ENCODE results near the gene LPAR5. TPM values are rescaled to one million over a fixed set of nuclear protein-coding genes. Genes with fewer than 3 reads are reported as not detected.

LPAR5 gene
- polyA plus RNA-seq, 1 donor = 0.91 TPM

- no peak for DNase-seq
These were observed 3.5 kb upstream of the LPAR5 start for GRCh38 chr12:6639151-6639801.

GRCh38 chr12:6638305-6638704 is 2.5 kb upstream of the LPAR5 start:
- no peak for DNase-seq

- no peak for DNase-seq
These were observed 344 bp downstream of the LPAR5 start for GRCh38 chr12:6635375-6635855.

- DNase-seq = no peak
These were observed 3.5 kb downstream of the LPAR5 start for GRCh38 chr12:6632026-6632983.

GRCh38 chr12:6631549-6631961 is 4.2 kb downstream of the LPAR5 start:
- no peak for DNase-seq

GRCh38 chr12:6630736-6631135 is 5.0 kb downstream of the LPAR5 start:
- DNase-seq = no peak

- no peak for DNase-seq
These were observed 8.1 kb downstream of the LPAR5 start for GRCh38 chr12:6627616-6628015.

GRCh38 chr12:6626654-6627283 is 9.0 kb downstream of the LPAR5 start:
- no peak for DNase-seq

GRCh38 chr12:6620885-6621274 is 14.9 kb downstream of the LPAR5 start:
- DNase-seq = no peak

- peak; percentile 73 for DNase-seq
These were observed 15.4 kb downstream of the LPAR5 start for GRCh38 chr12:6620137-6620884.

- no peak for DNase-seq
These were observed 17.1 kb downstream of the LPAR5 start for GRCh38 chr12:6618483-6619225.

GRCh38 chr12:6615802-6616201 is 20.0 kb downstream of the LPAR5 start:
- DNase-seq = no peak

- no peak for DNase-seq
These were observed 21.1 kb downstream of the LPAR5 start for GRCh38 chr12:6614513-6615172.

GRCh38 chr12:6613776-6614512 is 21.8 kb downstream of the LPAR5 start:
- DNase-seq = peak; percentile 97

- DNase-seq = peak; percentile 90
These were observed 22.6 kb downstream of the LPAR5 start for GRCh38 chr12:6613015-6613775.

GRCh38 chr12:6612652-6613014 is 23.1 kb downstream of the LPAR5 start:
- no peak for DNase-seq

GRCh38 chr12:6612247-6612646 is 23.5 kb downstream of the LPAR5 start:
- no peak for DNase-seq

GRCh38 chr12:6608592-6609281 is 27.0 kb downstream of the LPAR5 start:
- no peak for DNase-seq

All from left kidney (tissue), 2 donors.